ENCODE results near the gene MYMK.
A peak's percentile ranks its signal among the peaks of the same experiment; 100 is the strongest.

MYMK gene

DNA sequence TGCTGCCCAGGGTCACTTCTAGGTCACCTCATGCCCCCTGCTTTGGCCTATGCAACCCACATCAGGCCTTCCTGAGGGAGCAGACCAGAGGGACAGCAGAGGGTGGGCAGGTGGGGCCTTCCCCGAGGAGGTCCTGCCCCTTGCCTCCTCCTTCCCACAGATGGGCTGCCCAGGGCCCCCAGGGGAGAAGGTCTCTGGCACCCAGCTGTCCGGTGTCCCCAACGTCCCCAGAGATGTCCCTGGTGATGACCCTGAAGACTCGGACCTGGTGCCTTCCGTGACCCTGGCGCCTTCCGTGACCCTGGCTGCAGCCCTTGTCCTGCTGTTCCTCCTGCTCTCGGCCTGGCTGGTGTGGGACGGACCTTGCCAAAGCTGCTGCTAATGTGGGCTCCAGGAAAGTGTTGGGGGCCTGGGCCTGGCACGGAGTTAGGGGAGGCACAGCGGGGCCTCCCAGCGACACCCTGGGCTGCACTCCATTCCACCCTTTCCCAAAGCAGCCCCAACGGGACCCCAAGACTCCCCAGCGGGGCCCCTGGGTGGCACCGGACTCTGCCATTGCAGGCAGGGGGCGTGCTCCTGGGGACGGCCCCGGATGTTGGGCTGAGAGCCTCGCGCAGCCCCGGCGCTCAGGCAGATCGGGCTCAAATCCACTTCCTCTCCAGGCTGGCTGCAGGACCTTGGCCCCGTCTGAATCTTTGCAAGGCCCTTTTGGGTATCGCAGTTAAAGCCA, 39.1 kb downstream of the MYMK start:
- DNase-seq (ENCODE audit: low spot score) = peak; percentile 55

GRCh38 chr9:133484671-133485437, 39.9 kb downstream of the MYMK start:
- DNase-seq (ENCODE audit: low spot score) = no peak

- no peak for DNase-seq (ENCODE audit: low spot score)
Observed at GRCh38 chr9:133483611-133484010, 41.1 kb downstream of the MYMK start.

GRCh38 chr9:133478851-133479711, 45.7 kb downstream of the MYMK start, which contains the start of gene SLC2A6:
Gene SLC2A6, minus strand, starts transcription at chr9:133479099. Its CDS starts 40 bp downstream, at chr9:133479059.
- DNase-seq (ENCODE audit: low spot score) = peak; percentile 96

- no peak for DNase-seq (ENCODE audit: low spot score)
Observed at GRCh38 chr9:133477992-133478850, 46.5 kb downstream of the MYMK start.

DNA sequence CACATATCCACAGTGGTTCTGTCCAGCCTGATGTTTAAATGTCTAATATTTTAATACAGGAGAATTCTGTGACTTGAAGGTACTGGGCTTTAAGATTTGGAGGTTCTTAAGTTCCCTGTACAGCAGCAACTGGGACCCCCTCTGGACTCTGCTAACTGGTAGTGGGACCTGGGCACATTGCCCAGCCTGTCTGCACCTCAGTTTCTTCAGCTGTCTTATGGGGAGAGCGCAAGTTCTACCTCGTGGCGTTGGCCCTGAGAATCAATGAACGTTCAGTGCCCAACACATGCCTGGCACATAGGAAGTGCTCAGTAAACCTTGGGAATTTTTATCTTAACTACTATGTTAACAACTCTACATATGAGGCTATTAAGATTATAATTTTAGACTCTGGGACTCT, 47.3 kb downstream of the MYMK start:
- DNase-seq (ENCODE audit: low spot score) = no peak

DNA sequence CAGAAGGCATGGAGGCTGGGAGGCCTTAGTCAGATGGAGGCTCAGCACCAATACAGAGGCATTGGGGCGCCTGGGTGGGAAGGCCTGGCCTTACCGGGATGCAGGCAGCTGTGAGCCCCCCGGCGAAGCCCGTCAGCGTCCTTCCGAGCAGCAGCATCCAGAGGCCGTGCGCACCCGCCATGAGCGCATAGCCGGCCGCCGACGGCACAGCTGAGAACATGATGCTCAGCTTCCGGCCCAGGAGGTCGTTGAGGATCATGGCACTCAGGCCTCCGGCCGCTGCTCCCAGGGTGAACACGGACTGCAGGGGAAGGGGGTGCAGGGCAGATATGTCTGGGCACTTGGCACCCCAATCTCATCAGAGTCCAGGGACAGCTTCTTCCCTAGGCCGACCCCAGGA, 47.8 kb downstream of the MYMK start:
- no peak for DNase-seq (ENCODE audit: low spot score)

GRCh38 chr9:133476036-133476931, 48.5 kb downstream of the MYMK start:
- DNase-seq (ENCODE audit: low spot score) = no peak

DNA sequence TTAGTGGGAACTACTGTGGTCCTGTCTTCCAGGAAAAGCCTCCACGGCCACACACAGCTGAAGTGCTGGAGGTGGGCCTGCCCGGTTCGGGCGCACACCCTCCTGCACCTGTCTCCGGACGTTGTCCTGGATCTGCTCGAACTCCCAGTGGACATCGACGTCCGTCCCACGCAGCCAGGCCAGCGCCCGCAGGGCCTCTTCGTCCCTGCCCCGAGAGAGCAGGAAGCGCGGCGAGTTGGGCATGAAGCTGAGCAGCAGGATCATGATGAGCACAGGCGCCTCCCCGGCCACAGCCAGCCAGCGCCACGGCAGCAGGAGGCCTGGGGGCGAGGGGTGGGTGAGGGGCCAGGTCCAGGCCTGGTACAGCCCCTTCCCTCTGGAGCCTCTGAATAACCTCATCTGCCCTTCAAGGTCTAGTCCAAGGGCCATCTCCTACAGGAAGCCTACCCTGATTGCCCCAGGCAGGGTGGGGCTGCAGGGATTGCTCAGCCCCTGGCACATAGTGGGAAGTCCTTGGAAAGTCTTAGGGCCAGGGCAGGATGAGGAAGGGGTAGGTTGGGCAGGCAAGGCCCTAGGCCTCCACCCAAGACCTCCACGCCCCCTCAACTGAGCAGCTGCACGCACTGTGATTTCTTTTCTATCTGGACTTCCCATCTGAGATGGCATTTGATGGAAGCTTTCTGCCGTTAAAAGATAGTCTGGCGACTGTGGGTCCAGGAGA, 49.3 kb downstream of the MYMK start:
- no peak for DNase-seq (ENCODE audit: low spot score)

- no peak for DNase-seq (ENCODE audit: low spot score)
Observed at GRCh38 chr9:133474853-133475252, 49.9 kb downstream of the MYMK start.

GRCh38 chr9:133474215-133474614, 50.5 kb downstream of the MYMK start:
- DNase-seq (ENCODE audit: low spot score) = no peak

- DNase-seq (ENCODE audit: low spot score) = no peak
Observed at GRCh38 chr9:133473743-133474142, 51.0 kb downstream of the MYMK start.

GRCh38 chr9:133472753-133473378, 51.9 kb downstream of the MYMK start:
- DNase-seq (ENCODE audit: low spot score) = no peak

GRCh38 chr9:133472277-133472645, 52.5 kb downstream of the MYMK start:
- no peak for DNase-seq (ENCODE audit: low spot score)

DNA sequence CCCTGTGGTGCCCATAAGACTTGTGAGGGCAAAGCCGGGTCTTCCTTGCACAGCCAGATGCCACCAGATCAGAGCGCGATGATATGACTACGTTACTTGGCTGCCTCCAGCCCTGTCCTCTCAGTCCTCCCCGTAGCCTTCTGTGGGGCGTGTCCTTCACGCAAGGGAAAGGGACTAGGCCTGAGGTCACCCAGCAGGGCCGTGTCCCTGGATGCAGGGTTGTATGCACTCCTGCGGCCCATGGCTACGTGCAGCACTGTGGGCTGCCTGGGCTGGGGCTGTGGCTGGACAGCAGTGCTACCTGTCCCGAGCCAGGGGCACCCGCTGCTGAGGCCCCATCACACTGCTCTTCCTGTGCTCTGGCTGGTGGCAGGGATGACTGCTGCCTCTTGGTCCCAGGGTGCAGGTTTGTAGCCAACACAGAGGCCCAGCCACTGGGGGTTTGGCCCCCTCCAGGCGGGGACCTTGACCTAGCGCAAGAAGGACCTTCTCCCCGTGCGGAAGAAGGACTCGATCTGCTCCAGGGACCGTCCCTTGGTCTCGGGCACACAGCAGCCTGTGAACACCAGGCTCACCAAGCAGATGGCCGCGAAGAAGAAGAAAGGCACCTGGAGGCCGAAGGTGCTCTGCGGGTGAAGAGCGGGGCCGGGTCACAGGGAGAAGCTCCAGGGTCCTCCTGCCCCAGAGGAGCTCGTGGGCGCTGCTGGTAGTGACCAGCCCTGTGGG, 53.0 kb downstream of the MYMK start:
- DNase-seq (ENCODE audit: low spot score) = no peak

DNA sequence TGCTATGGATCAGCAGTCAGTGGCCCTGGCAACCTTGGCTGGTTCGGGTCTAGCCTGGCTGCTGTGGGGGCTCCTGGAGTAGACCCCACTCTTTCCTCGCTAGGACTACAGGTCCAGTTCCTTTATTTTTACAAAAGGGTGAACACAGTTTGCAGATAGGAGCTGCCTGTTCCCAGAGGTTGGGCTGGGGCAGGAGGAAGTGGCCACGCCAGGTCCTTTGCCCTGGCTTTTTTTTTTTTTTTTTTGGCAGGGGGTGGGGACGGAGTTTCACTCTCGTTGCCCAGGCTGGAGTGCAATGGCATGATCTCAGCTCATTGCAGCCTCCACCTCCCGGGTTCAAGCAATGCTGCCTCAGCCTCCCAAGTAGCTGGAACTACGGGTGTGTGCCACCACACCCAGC, 53.8 kb downstream of the MYMK start:
- DNase-seq (ENCODE audit: low spot score) = no peak

DNA sequence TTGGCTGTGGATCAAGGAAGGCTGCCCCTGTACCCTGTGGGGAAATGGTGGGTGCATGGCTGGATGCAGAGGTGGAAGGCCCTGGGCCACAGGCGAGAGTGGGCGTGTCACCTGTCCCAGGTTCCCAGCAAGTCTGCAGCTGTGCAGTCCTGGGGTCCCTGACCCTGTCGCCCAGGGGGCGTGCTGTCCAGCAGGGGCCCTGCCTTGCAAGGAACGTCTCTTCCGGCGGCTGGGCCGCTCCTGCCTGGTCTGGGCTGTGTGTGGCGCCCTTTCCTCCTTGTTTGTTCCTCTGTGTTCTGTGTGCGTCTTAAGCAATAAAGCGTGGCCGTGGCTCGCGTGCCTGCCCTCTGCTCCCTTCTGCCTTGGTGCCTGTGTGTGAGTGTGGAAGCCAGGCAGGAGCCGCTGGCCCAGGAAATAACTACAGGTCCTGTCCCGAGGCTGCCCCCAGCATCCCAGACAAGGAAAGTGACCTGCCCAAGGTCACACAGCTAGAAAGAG, 54.3 kb downstream of the MYMK start:
- no peak for DNase-seq (ENCODE audit: low spot score)

GRCh38 chr9:133468777-133469421, 55.9 kb downstream of the MYMK start:
- no peak for DNase-seq (ENCODE audit: low spot score)
